ENCODE measurements around the gene PSMA6.

GRCh38 chr14:35289623-35290022 lies 2.6 kb upstream of the PSMA6 start:
- TF ChIP-seq CTCF (conservative IDR thresholded peaks at IDR 0.05; ENCODE audit: low read depth, low read length): no peak
- TF ChIP-seq EZH2 (IDR thresholded peaks at IDR 0.05; ENCODE audit: borderline replicate concordance, low read depth, low read length, poor library complexity, severe bottlenecking): no peak
